Left hindlimb (tissue), 1 donor: ENCODE data around the gene RPL22L1.
"Not testable (repeated sequence)": the region's sequence is repeated elsewhere in the genome, so short reads cannot be mapped to it uniquely, and the experiment has no call there.

Experiments used
- DNase-seq: peaks from one replicate; pipeline ENCODE4 v3.0.0-alpha.2; 2018

RPL22L1 gene

GRCh38 chr3:170869645-170870593 lies at the start of gene RPL22L1:
RPL22L1 (minus strand) TSS chr3:170870195; CDS start chr3:170870167, 28 bp downstream.
- peak; percentile 96 for DNase-seq

GRCh38 chr3:170918715-170919114 lies 48.7 kb upstream of the RPL22L1 start:
- DNase-seq, result no peak

- no peak for DNase-seq
Measured at GRCh38 chr3:170914690-170915089, 44.7 kb upstream of the RPL22L1 start.

GRCh38 chr3:170914212-170914611 lies 44.2 kb upstream of the RPL22L1 start:
- no peak for DNase-seq

- no peak for DNase-seq
Measured at GRCh38 chr3:170911051-170911450, 41.1 kb upstream of the RPL22L1 start.

- DNase-seq, result no peak
Measured at GRCh38 chr3:170910542-170910941, 40.5 kb upstream of the RPL22L1 start.

- DNase-seq, result no peak
Measured at GRCh38 chr3:170909129-170909903, 39.3 kb upstream of the RPL22L1 start.

- peak; percentile 94 for DNase-seq
Measured at GRCh38 chr3:170908235-170909116, 38.5 kb upstream of the RPL22L1 start, which contains the start of gene EIF5A2. EIF5A2 (minus strand) TSS chr3:170908637; CDS start chr3:170907806, 831 bp downstream.

- DNase-seq, result peak; percentile 36
Measured at GRCh38 chr3:170907637-170908234, 37.7 kb upstream of the RPL22L1 start.

GRCh38 chr3:170905862-170906261 lies 35.9 kb upstream of the RPL22L1 start:
- DNase-seq, result no peak

- DNase-seq, result no peak
Measured at GRCh38 chr3:170903123-170903522, 33.1 kb upstream of the RPL22L1 start.

- no peak for DNase-seq
Measured at GRCh38 chr3:170899455-170899854, 29.5 kb upstream of the RPL22L1 start.

GRCh38 chr3:170897978-170898377 lies 28.0 kb upstream of the RPL22L1 start:
- no peak for DNase-seq

- DNase-seq, result not testable (repeated sequence)
Measured at GRCh38 chr3:170897199-170897598, 27.2 kb upstream of the RPL22L1 start.

- DNase-seq, result no peak
Measured at GRCh38 chr3:170896781-170897180, 26.8 kb upstream of the RPL22L1 start.

GRCh38 chr3:170896333-170896732 lies 26.3 kb upstream of the RPL22L1 start:
- not testable (repeated sequence) for DNase-seq

GRCh38 chr3:170893895-170894294 lies 23.9 kb upstream of the RPL22L1 start:
- DNase-seq, result no peak

- DNase-seq, result no peak
Measured at GRCh38 chr3:170889630-170890029, 19.6 kb upstream of the RPL22L1 start.

GRCh38 chr3:170889132-170889531 lies 19.1 kb upstream of the RPL22L1 start:
- no peak for DNase-seq

GRCh38 chr3:170884109-170884930 lies 14.3 kb upstream of the RPL22L1 start:
- DNase-seq, result not testable (repeated sequence)

- DNase-seq, result not testable (repeated sequence)
Measured at GRCh38 chr3:170878688-170879087, 8.7 kb upstream of the RPL22L1 start.
